ENCODE results near the gene LEMD1. TPM values are rescaled to one million over a fixed set of nuclear protein-coding genes. Genes with fewer than 3 reads are reported as not detected.

Gene LEMD1
- total and polyA plus RNA-seq, 2 donors (not counting 1 experiment from before 2014, with no cell fraction given) = not detected

- no peak overlapping the region for H2AFZ ChIP-seq (ENCODE audit: low read length)
- no peaks in the 10 kb centered on the region for H3K9me3 ChIP-seq (ENCODE audit: control insufficient read depth, insufficient read depth, low read depth, low read length)
- H3K4me1 ChIP-seq (ENCODE audit: control insufficient read depth, extremely low read depth, insufficient read depth, low read length) = no peaks in the 10 kb centered on the region
- peak in 1 of 2 donors; percentile 24 for DNase-seq (ENCODE audit: low read depth in 2 of 2)
- H4K20me1 ChIP-seq (ENCODE audit: control insufficient read depth, extremely low read depth, insufficient read depth, low read length) = no peaks in the 10 kb centered on the region
- H3K9ac ChIP-seq (ENCODE audit: insufficient read depth, low read length) = no peak overlapping the region
- TF ChIP-seq EZH2 (IDR thresholded peaks at IDR 0.05; ENCODE audit: low read length, missing control alignments) (no peak), CTCF (conservative IDR thresholded peaks at IDR 0.05 in 1 of 2, IDR thresholded peaks at IDR 0.05 in 1 of 2; ENCODE audit: low read depth in 1 of 2, low read length in 2 of 2) (no peak)
- H3K27me3 ChIP-seq (ENCODE audit: control insufficient read depth, insufficient read depth, low read length) = peaks cover 16% of the 10 kb centered on the region
- H3K4me2 ChIP-seq (ENCODE audit: extremely low read depth, insufficient read depth, low read length) = no peak overlapping the region
- no peak overlapping the region for H3K27ac ChIP-seq (ENCODE audit: insufficient read depth, low read length)
- H3K79me2 ChIP-seq (ENCODE audit: control insufficient read depth, insufficient read depth, low read length) = no peaks in the 10 kb centered on the region
- H3K4me3 ChIP-seq (replicated peaks in 1 of 4; ENCODE audit: control extremely low read depth in 1 of 4, insufficient read depth in 1 of 4, low read depth in 3 of 4, low read length in 4 of 4) = no peak overlapping the region
- no peaks in the 10 kb centered on the region for H3K36me3 ChIP-seq (ENCODE audit: control insufficient read depth, insufficient read depth, low read length)
These were observed 25.8 kb upstream of the LEMD1 start for GRCh38 chr1:205447457-205448341.

- no peak overlapping the region for H2AFZ ChIP-seq (ENCODE audit: low read length)
- H3K79me2 ChIP-seq (ENCODE audit: control insufficient read depth, insufficient read depth, low read length) = no peaks in the 10 kb centered on the region
- no peak overlapping the region for H3K27ac ChIP-seq (ENCODE audit: insufficient read depth, low read length)
- TF ChIP-seq EZH2 (IDR thresholded peaks at IDR 0.05; ENCODE audit: low read length, missing control alignments) (no peak), CTCF (conservative IDR thresholded peaks at IDR 0.05 in 1 of 2, IDR thresholded peaks at IDR 0.05 in 1 of 2; ENCODE audit: low read depth in 1 of 2, low read length in 2 of 2) (no peak)
- no peak for DNase-seq (ENCODE audit: low read depth in 2 of 2)
- H4K20me1 ChIP-seq (ENCODE audit: control insufficient read depth, extremely low read depth, insufficient read depth, low read length) = no peaks in the 10 kb centered on the region
- no peaks in the 10 kb centered on the region for H3K4me1 ChIP-seq (ENCODE audit: control insufficient read depth, extremely low read depth, insufficient read depth, low read length)
- no peak overlapping the region for H3K4me3 ChIP-seq (replicated peaks in 1 of 4; ENCODE audit: control extremely low read depth in 1 of 4, insufficient read depth in 1 of 4, low read depth in 3 of 4, low read length in 4 of 4)
- H3K4me2 ChIP-seq (ENCODE audit: extremely low read depth, insufficient read depth, low read length) = no peak overlapping the region
- H3K36me3 ChIP-seq (ENCODE audit: control insufficient read depth, insufficient read depth, low read length) = no peaks in the 10 kb centered on the region
- no peaks in the 10 kb centered on the region for H3K9me3 ChIP-seq (ENCODE audit: control insufficient read depth, insufficient read depth, low read depth, low read length)
- H3K9ac ChIP-seq (ENCODE audit: insufficient read depth, low read length) = no peak overlapping the region
- peaks cover 11% of the 10 kb centered on the region for H3K27me3 ChIP-seq (ENCODE audit: control insufficient read depth, insufficient read depth, low read length)
These were observed 25.0 kb upstream of the LEMD1 start for GRCh38 chr1:205446828-205447227.

GRCh38 chr1:205445646-205445935 is 23.7 kb upstream of the LEMD1 start:
- Histone ChIP-seq H3K9ac (ENCODE audit: insufficient read depth, low read length) (no peak overlapping the region), H4K20me1 (ENCODE audit: control insufficient read depth, extremely low read depth, insufficient read depth, low read length) (no peaks in the 10 kb centered on the region), H2AFZ (ENCODE audit: low read length) (no peak overlapping the region), H3K4me3 (replicated peaks in 1 of 4; ENCODE audit: control extremely low read depth in 1 of 4, insufficient read depth in 1 of 4, low read depth in 3 of 4, low read length in 4 of 4) (no peak overlapping the region), H3K79me2 (ENCODE audit: control insufficient read depth, insufficient read depth, low read length) (no peaks in the 10 kb centered on the region), H3K36me3 (ENCODE audit: control insufficient read depth, insufficient read depth, low read length) (no peaks in the 10 kb centered on the region), H3K27ac (ENCODE audit: insufficient read depth, low read length) (no peak overlapping the region), H3K4me2 (ENCODE audit: extremely low read depth, insufficient read depth, low read length) (no peak overlapping the region), H3K4me1 (ENCODE audit: control insufficient read depth, extremely low read depth, insufficient read depth, low read length) (no peaks in the 10 kb centered on the region), H3K9me3 (ENCODE audit: control insufficient read depth, insufficient read depth, low read depth, low read length) (no peaks in the 10 kb centered on the region), H3K27me3 (ENCODE audit: control insufficient read depth, insufficient read depth, low read length) (peaks cover 11% of the 10 kb centered on the region)
- no peak for TF ChIP-seq EZH2 (IDR thresholded peaks at IDR 0.05; ENCODE audit: low read length, missing control alignments)
- TF ChIP-seq CTCF (conservative IDR thresholded peaks at IDR 0.05 in 1 of 2, IDR thresholded peaks at IDR 0.05 in 1 of 2; ENCODE audit: low read depth in 1 of 2, low read length in 2 of 2) = no peak
- DNase-seq (ENCODE audit: low read depth in 2 of 2) = no peak
